DND-41 (cell line): Measurements from ENCODE around the gene UNC5C.

ENCODE experiments used
- CTCF ChIP-seq: IDR thresholded peaks from 2 replicates; pipeline ENCODE4 v1.5.1; 2012; ENCODE audit warnings: borderline replicate concordance, low read length, moderate library complexity, mild to moderate bottlenecking; ENCODE audit not compliant: poor library complexity, severe bottlenecking; ENCODE audit errors: extremely low read depth
- EZH2 ChIP-seq: IDR thresholded peaks from 3 replicates; pipeline ENCODE4 v1.6.1; 2012; ENCODE audit warnings: borderline replicate concordance, low read depth, mild to moderate bottlenecking, moderate library complexity, low read length, inconsistent platforms; ENCODE audit not compliant: severe bottlenecking

- no peak for TF ChIP-seq CTCF
- TF ChIP-seq EZH2: no peak
Measured at GRCh38 chr4:95428291-95429070, 120.3 kb downstream of the UNC5C start.
